Astrocyte of the spinal cord (primary cell): Measurements from ENCODE around the gene RSKR.
"Not testable (repeated sequence)": the region's sequence is repeated elsewhere in the genome, so short reads cannot be mapped to it uniquely, and the experiment has no call there.

ENCODE experiments used
- DNase-seq: peaks from one replicate; pipeline ENCODE4 v3.0.0; 2011; ENCODE audit warnings: low read depth, low spot score
- H3K4me3 ChIP-seq: 2 replicates; pipeline ENCODE4 v1.5.1; 2011; ENCODE audit warnings: low read depth, mild to moderate bottlenecking, low read length, moderate library complexity
- CTCF ChIP-seq: IDR thresholded peaks from 2 replicates; pipeline ENCODE4 v1.5.1; 2012; ENCODE audit warnings: low read depth, mild to moderate bottlenecking, low read length, inconsistent platforms
- in situ Hi-C: cut with HindIII; loops from 2 replicates; pipeline ENCODE4 v1.10.0; 2017; ENCODE audit warnings: low sequenced_read_pairs

RSKR gene

GRCh38 chr17:28612936-28613872 lies 781 bp downstream of the RSKR start:
- TF ChIP-seq CTCF = peak; percentile 86
- H3K4me3 ChIP-seq = no peak overlapping the region
- DNase-seq = peak; percentile 38
- in situ Hi-C loops = no loop called here

GRCh38 chr17:28612531-28612930 lies 1.5 kb downstream of the RSKR start:
- no peak for DNase-seq
- TF ChIP-seq CTCF = no peak
- no peak overlapping the region for H3K4me3 ChIP-seq
- in situ Hi-C loops = no loop called here

- in situ Hi-C loops = no loop called here
- TF ChIP-seq CTCF = no peak
- DNase-seq = no peak
- no peak overlapping the region for H3K4me3 ChIP-seq
Observed at GRCh38 chr17:28610376-28610775, 3.6 kb downstream of the RSKR start.

- DNase-seq, in situ Hi-C loops, H3K4me3 ChIP-seq: not testable (repeated sequence)
Observed at GRCh38 chr17:28604031-28604430, 10.0 kb downstream of the RSKR start.

GRCh38 chr17:28599311-28600184 lies 14.4 kb downstream of the RSKR start:
- peak overlapping the region; percentile 89 for H3K4me3 ChIP-seq
- TF ChIP-seq CTCF = no peak
- in situ Hi-C loops = no loop called here
- DNase-seq = peak; percentile 85

GRCh38 chr17:28598799-28599310 lies 15.1 kb downstream of the RSKR start, which contains the start of gene SPAG5:
TSS of gene SPAG5 (minus strand) at chr17:28599025. CDS start at chr17:28598946, 79 bp downstream.
- DNase-seq = peak; percentile 92
- no peak for TF ChIP-seq CTCF
- in situ Hi-C loops = no loop called here
- peak within 1 kb of the TSS; percentile 89 for H3K4me3 ChIP-seq
